Panc1 (cell line): ENCODE data around the gene OR2A25. TPM values are rescaled to one million over a fixed set of nuclear protein-coding genes. Genes with fewer than 3 reads are reported as not detected.

Source experiments
- ATAC-seq: fragments of 200-7000 bp; cut with Tn5 transposase; 2 replicates; pipeline ENCODE4 v1.9.1; 2020; ENCODE audit warnings: mild to moderate bottlenecking, moderate library complexity
- BruUV-seq: library from RNA; stranded (reverse); fragments of 400-500 nt; replicated peaks from 2 replicates; lab custom pipeline; 2021; lab: Mats Ljungman, UMichigan
- CTCF ChIA-PET: fragments of 300-600 bp; sonication (Branson Sonifier 250); formaldehyde crosslinking; loops from one replicate; lab custom pipeline; 2022; ENCODE audit warnings: antibody characterized with exemption; lab: Charles Lee
- POLR2A ChIA-PET: fragments of 300-600 bp; sonication (Branson Sonifier 250); formaldehyde crosslinking; loops from one replicate; lab custom pipeline; 2022; ENCODE audit warnings: antibody characterized with exemption; lab: Charles Lee
- DNase-seq: peaks from one replicate; pipeline ENCODE4 v3.0.0-alpha.2; 2010; ENCODE audit warnings: low read depth, low spot score
- H3K27ac ChIP-seq: 2 replicates; pipeline ENCODE4 v1.5.1; 2011; ENCODE audit warnings: mild to moderate bottlenecking, low read length, inconsistent platforms
- H3K27me3 ChIP-seq: fragments of 200-500 bp; sonication (Bioruptor generic); 2 replicates; pipeline ENCODE4 v1.6.0; 2014; ENCODE audit warnings: low read length, inconsistent platforms; ENCODE audit not compliant: control insufficient read depth, insufficient read depth
- H3K36me3 ChIP-seq: fragments of 200-500 bp; sonication (Bioruptor generic); 2 replicates; pipeline ENCODE4 v1.5.1; 2014; ENCODE audit warnings: inconsistent platforms, mild to moderate bottlenecking, low read length, moderate library complexity; ENCODE audit not compliant: control insufficient read depth, insufficient read depth
- H3K4me1 ChIP-seq: 2 replicates; pipeline ENCODE4 v1.5.1; 2011; ENCODE audit warnings: inconsistent platforms, mild to moderate bottlenecking, low read length, moderate library complexity; ENCODE audit not compliant: control insufficient read depth, insufficient read depth
- H3K4me3 ChIP-seq, 2 experiments: 2 replicates each; pipeline ENCODE4 v1.5.1; 2011 to 2012; ENCODE audit warnings: low read depth in 2 of 2, low read length in 2 of 2, mild to moderate bottlenecking in 2 of 2, inconsistent platforms in 1 of 2, moderate library complexity in 1 of 2
- H3K9me3 ChIP-seq: fragments of 200-500 bp; sonication (Bioruptor generic); 2 replicates; pipeline ENCODE4 v1.5.1; 2014; ENCODE audit warnings: low read depth, mild to moderate bottlenecking, inconsistent platforms, low read length, moderate library complexity; ENCODE audit not compliant: control insufficient read depth, insufficient read depth
- POLR2AphosphoS5 ChIP-seq: IDR thresholded peaks from 2 replicates; pipeline ENCODE4 v1.6.1; 2012; ENCODE audit warnings: mild to moderate bottlenecking, low read depth, low read length, moderate library complexity
- SIN3A ChIP-seq: IDR thresholded peaks from 2 replicates; pipeline ENCODE4 v1.6.1; 2012; ENCODE audit warnings: low read depth, mild to moderate bottlenecking, low read length, moderate library complexity, borderline replicate concordance; ENCODE audit not compliant: insufficient read depth
- TCF7L2 ChIP-seq: IDR thresholded peaks from 2 replicates; pipeline ENCODE4 v1.6.1; 2011; ENCODE audit warnings: mild to moderate bottlenecking, low read depth, low read length, inconsistent platforms
- in situ Hi-C: cut with HindIII; loops from 2 replicates; pipeline ENCODE4 v1.10.0; 2016; ENCODE audit warnings: low sequenced_read_pairs, low pct_unique_long_range_greater_than_20kb
- intact Hi-C: fragments of 100-400 bp; cut with micrococcal nuclease; formaldehyde crosslinking; loops from one replicate; pipeline ENCODE4 v1.10.0; 2022; ENCODE audit not compliant: unreplicated experiment
- total RNA-seq: library from RNA; stranded (reverse); gene quantifications from one replicate; pipeline ENCODE4 v1.2.1, GENCODE V29; 2021; ENCODE audit not compliant: unreplicated experiment
- TF ChIP-seq, protein P1 (sequence below), 2 experiments: IDR thresholded peaks; 2 replicates each; pipeline ENCODE4 v1.6.1; 2011 to 2012; ENCODE audit warnings: low read depth in 2 of 2, control low read depth in 1 of 2, low read length in 1 of 2, mild to moderate bottlenecking in 1 of 2, moderate library complexity in 1 of 2; ENCODE audit not compliant: insufficient read depth in 1 of 2
- TF ChIP-seq, protein P2 (sequence below): fragments of 450-650 bp; IDR thresholded peaks from 2 replicates; pipeline ENCODE4 v1.5.1; 2017; ENCODE audit warnings: mild to moderate bottlenecking

Gene OR2A25
- total RNA-seq, 1 experiment from 2014 or later: not detected

DNA sequence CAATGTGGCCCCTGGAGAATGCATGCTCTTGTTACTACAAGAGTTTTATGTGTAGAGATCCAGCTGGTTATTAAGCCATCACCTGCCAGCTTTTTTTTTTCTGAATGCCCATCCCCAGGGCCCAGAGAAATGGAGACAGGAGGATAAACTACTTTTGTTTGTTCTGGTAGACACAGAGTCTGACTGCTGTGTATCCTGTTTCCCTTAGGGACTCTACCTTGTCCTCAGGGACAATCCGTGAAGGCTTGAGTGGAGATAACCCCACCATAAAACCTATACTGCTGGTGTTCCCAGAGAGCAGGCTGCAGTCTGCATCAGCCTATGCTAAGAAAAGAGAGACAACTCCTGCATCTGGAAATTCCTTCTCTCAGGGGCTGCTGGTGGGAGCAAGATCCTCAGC lies 21.0 kb upstream of the OR2A25 start, which contains the start of gene OR2A5:
Gene OR2A5, plus strand, starts transcription at position 301 of the 400 bp plus-strand sequence. CDS start 1,454 bp downstream, outside the sequence.
- ChIA-PET CTCF (no interaction called here), POLR2A (no interaction called here)
- H3K27ac ChIP-seq: no peak within 1 kb of the TSS
- BruUV-seq: no TSS peak
- H3K9me3 ChIP-seq: no peaks in the 10 kb centered on the region
- H3K36me3 ChIP-seq: no peaks in the 10 kb centered on the region
- no peak for DNase-seq
- ATAC-seq: no peak
- H3K4me1 ChIP-seq: no peaks in the 10 kb centered on the region
- H3K27me3 ChIP-seq: no peaks in the 10 kb centered on the region; the same call in 1 of the 2 replicates
- TF ChIP-seq SIN3A: no peak
- no peak for TF ChIP-seq POLR2AphosphoS5
- TF ChIP-seq, protein P1, sequence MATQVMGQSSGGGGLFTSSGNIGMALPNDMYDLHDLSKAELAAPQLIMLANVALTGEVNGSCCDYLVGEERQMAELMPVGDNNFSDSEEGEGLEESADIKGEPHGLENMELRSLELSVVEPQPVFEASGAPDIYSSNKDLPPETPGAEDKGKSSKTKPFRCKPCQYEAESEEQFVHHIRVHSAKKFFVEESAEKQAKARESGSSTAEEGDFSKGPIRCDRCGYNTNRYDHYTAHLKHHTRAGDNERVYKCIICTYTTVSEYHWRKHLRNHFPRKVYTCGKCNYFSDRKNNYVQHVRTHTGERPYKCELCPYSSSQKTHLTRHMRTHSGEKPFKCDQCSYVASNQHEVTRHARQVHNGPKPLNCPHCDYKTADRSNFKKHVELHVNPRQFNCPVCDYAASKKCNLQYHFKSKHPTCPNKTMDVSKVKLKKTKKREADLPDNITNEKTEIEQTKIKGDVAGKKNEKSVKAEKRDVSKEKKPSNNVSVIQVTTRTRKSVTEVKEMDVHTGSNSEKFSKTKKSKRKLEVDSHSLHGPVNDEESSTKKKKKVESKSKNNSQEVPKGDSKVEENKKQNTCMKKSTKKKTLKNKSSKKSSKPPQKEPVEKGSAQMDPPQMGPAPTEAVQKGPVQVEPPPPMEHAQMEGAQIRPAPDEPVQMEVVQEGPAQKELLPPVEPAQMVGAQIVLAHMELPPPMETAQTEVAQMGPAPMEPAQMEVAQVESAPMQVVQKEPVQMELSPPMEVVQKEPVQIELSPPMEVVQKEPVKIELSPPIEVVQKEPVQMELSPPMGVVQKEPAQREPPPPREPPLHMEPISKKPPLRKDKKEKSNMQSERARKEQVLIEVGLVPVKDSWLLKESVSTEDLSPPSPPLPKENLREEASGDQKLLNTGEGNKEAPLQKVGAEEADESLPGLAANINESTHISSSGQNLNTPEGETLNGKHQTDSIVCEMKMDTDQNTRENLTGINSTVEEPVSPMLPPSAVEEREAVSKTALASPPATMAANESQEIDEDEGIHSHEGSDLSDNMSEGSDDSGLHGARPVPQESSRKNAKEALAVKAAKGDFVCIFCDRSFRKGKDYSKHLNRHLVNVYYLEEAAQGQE (IDR thresholded peaks at IDR 0.05; ENCODE audit: insufficient read depth in 1 of 2, low read depth in 2 of 2, low read length in 1 of 2): no peak
- TF ChIP-seq, protein P2, sequence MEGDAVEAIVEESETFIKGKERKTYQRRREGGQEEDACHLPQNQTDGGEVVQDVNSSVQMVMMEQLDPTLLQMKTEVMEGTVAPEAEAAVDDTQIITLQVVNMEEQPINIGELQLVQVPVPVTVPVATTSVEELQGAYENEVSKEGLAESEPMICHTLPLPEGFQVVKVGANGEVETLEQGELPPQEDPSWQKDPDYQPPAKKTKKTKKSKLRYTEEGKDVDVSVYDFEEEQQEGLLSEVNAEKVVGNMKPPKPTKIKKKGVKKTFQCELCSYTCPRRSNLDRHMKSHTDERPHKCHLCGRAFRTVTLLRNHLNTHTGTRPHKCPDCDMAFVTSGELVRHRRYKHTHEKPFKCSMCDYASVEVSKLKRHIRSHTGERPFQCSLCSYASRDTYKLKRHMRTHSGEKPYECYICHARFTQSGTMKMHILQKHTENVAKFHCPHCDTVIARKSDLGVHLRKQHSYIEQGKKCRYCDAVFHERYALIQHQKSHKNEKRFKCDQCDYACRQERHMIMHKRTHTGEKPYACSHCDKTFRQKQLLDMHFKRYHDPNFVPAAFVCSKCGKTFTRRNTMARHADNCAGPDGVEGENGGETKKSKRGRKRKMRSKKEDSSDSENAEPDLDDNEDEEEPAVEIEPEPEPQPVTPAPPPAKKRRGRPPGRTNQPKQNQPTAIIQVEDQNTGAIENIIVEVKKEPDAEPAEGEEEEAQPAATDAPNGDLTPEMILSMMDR: no peak
- no peak for TF ChIP-seq TCF7L2
- H3K4me3 ChIP-seq: no peak within 1 kb of the TSS
- intact Hi-C loops: no loop called here
- in situ Hi-C loops: no loop called here

- Histone ChIP-seq H3K36me3 (no peaks in the 10 kb centered on the region), H3K4me3 (no peak overlapping the region), H3K27me3 (no peaks in the 10 kb centered on the region; the same call in 1 of the 2 replicates), H3K27ac (no peak overlapping the region), H3K4me1 (no peaks in the 10 kb centered on the region), H3K9me3 (no peaks in the 10 kb centered on the region)
- no peak for DNase-seq
- ATAC-seq: no peak
- POLR2A ChIA-PET: no interaction called here
- BruUV-seq: no TSS peak
- CTCF ChIA-PET: no interaction called here
- no peak for TF ChIP-seq TCF7L2
- no peak for TF ChIP-seq SIN3A
- no peak for TF ChIP-seq POLR2AphosphoS5
- TF ChIP-seq, protein P1 (IDR thresholded peaks at IDR 0.05; ENCODE audit: insufficient read depth in 1 of 2, low read depth in 2 of 2, low read length in 1 of 2): no peak
- TF ChIP-seq, protein P2: no peak
- in situ Hi-C loops (no loop called here), intact Hi-C loops (no loop called here)
These were observed 20.1 kb upstream of the OR2A25 start for GRCh38 chr7:144049491-144049890.
